Epithelial cell of esophagus (primary cell): ENCODE measurements around the gene FANCD2.

Experiments
- DNase-seq: peaks from one replicate; pipeline ENCODE4 v3.0.0; 2010; ENCODE audit warnings: low read depth
- H3K4me3 ChIP-seq: 2 replicates; pipeline ENCODE4 v1.5.1; 2011; ENCODE audit warnings: mild to moderate bottlenecking, low read length, control low read depth
- CTCF ChIP-seq: IDR thresholded peaks from 2 replicates; pipeline ENCODE4 v1.5.1; 2011; ENCODE audit warnings: low read depth, mild to moderate bottlenecking, low read length, control low read depth, inconsistent platforms; ENCODE audit not compliant: insufficient read depth; ENCODE audit errors: missing control alignments

Gene FANCD2

GRCh38 chr3:10136426-10137005, 110.3 kb downstream of the FANCD2 start:
- no peak overlapping the region for H3K4me3 ChIP-seq
- no peak for TF ChIP-seq CTCF

GRCh38 chr3:10137178-10137577, 110.9 kb downstream of the FANCD2 start:
- DNase-seq: peak; percentile 57
- no peak for TF ChIP-seq CTCF
- H3K4me3 ChIP-seq: no peak overlapping the region

More at GRCh38 chr3:10136426-10137005, 110.3 kb downstream of the FANCD2 start:
- DNase-seq: no peak

- no peak for DNase-seq
- TF ChIP-seq CTCF: no peak
- peak overlapping the region; percentile 15 for H3K4me3 ChIP-seq
Measured at GRCh38 chr3:10140996-10141546, 114.8 kb downstream of the FANCD2 start.

GRCh38 chr3:10142707-10143560, 116.7 kb downstream of the FANCD2 start:
- H3K4me3 ChIP-seq: peak overlapping the region; percentile 76
- peak; percentile 30 for DNase-seq
- no peak for TF ChIP-seq CTCF

GRCh38 chr3:10145685-10146084, 119.4 kb downstream of the FANCD2 start:
- H3K4me3 ChIP-seq: no peak overlapping the region
- no peak for DNase-seq
- TF ChIP-seq CTCF: no peak

- DNase-seq: no peak
- no peak overlapping the region for H3K4me3 ChIP-seq
- TF ChIP-seq CTCF: no peak
Measured at GRCh38 chr3:10149226-10149625, 123.0 kb downstream of the FANCD2 start.
